ENCODE data around the gene MEIOB. TPM values are rescaled to one million over a fixed set of nuclear protein-coding genes. Genes with fewer than 3 reads are reported as not detected.
"Not testable (repeated sequence)": the region's sequence is repeated elsewhere in the genome, so short reads cannot be mapped to it uniquely, and the experiment has no call there.

MEIOB gene
- total RNA-seq, 1 donor from 2014 or later, result not detected

- no peak for DNase-seq (ENCODE audit: low spot score)
Observed at GRCh38 chr16:1907226-1907860, 35.4 kb upstream of the MEIOB start.

- DNase-seq (ENCODE audit: low spot score), result peak; percentile 43
Observed at GRCh38 chr16:1906846-1907165, 34.8 kb upstream of the MEIOB start.

GRCh38 chr16:1906055-1906845 is 34.3 kb upstream of the MEIOB start:
- DNase-seq (ENCODE audit: low spot score), result peak; percentile 33

- DNase-seq (ENCODE audit: low spot score), result no peak
Observed at GRCh38 chr16:1903845-1904840, 32.2 kb upstream of the MEIOB start.

GRCh38 chr16:1903220-1903574 is 31.2 kb upstream of the MEIOB start:
- DNase-seq (ENCODE audit: low spot score), result no peak

- DNase-seq (ENCODE audit: low spot score), result no peak
Observed at GRCh38 chr16:1902547-1903219, 30.7 kb upstream of the MEIOB start.

- no peak for DNase-seq (ENCODE audit: low spot score)
Observed at GRCh38 chr16:1900452-1900774, 28.4 kb upstream of the MEIOB start.

GRCh38 chr16:1899641-1900451 is 27.9 kb upstream of the MEIOB start:
- DNase-seq (ENCODE audit: low spot score), result no peak

- not testable (repeated sequence) for DNase-seq (ENCODE audit: low spot score)
Observed at GRCh38 chr16:1897692-1898091, 25.7 kb upstream of the MEIOB start.

- no peak for DNase-seq (ENCODE audit: low spot score)
Observed at GRCh38 chr16:1895949-1896675, 24.1 kb upstream of the MEIOB start.

- DNase-seq (ENCODE audit: low spot score), result no peak
Observed at GRCh38 chr16:1895068-1895467, 23.1 kb upstream of the MEIOB start.

GRCh38 chr16:1890708-1891050 is 18.7 kb upstream of the MEIOB start:
- DNase-seq (ENCODE audit: low spot score), result no peak

GRCh38 chr16:1890024-1890707 is 18.2 kb upstream of the MEIOB start:
- DNase-seq (ENCODE audit: low spot score), result no peak

- no peak for DNase-seq (ENCODE audit: low spot score)
Observed at GRCh38 chr16:1887711-1888354, 15.9 kb upstream of the MEIOB start.

GRCh38 chr16:1884889-1885288 is 12.9 kb upstream of the MEIOB start:
- no peak for DNase-seq (ENCODE audit: low spot score)

- no peak for DNase-seq (ENCODE audit: low spot score)
Observed at GRCh38 chr16:1884155-1884760, 12.3 kb upstream of the MEIOB start.

- DNase-seq (ENCODE audit: low spot score), result not testable (repeated sequence)
Observed at GRCh38 chr16:1881172-1881571, 9.2 kb upstream of the MEIOB start.

- DNase-seq (ENCODE audit: low spot score), result no peak
Observed at GRCh38 chr16:1879477-1879876, 7.5 kb upstream of the MEIOB start.

GRCh38 chr16:1878256-1878655 is 6.3 kb upstream of the MEIOB start:
- no peak for DNase-seq (ENCODE audit: low spot score)

All from umbilical cord (tissue), 2 donors.